Measurements from ENCODE around the gene TMCO4. TPM values are rescaled to one million over a fixed set of nuclear protein-coding genes. Genes with fewer than 3 reads are reported as not detected.
"Not testable (repeated sequence)": the region's sequence is repeated elsewhere in the genome, so short reads cannot be mapped to it uniquely, and the experiment has no call there.

TMCO4 gene
- total RNA-seq, 2 donors from 2014 or later, result 9.0 to 10.1 TPM

DNA sequence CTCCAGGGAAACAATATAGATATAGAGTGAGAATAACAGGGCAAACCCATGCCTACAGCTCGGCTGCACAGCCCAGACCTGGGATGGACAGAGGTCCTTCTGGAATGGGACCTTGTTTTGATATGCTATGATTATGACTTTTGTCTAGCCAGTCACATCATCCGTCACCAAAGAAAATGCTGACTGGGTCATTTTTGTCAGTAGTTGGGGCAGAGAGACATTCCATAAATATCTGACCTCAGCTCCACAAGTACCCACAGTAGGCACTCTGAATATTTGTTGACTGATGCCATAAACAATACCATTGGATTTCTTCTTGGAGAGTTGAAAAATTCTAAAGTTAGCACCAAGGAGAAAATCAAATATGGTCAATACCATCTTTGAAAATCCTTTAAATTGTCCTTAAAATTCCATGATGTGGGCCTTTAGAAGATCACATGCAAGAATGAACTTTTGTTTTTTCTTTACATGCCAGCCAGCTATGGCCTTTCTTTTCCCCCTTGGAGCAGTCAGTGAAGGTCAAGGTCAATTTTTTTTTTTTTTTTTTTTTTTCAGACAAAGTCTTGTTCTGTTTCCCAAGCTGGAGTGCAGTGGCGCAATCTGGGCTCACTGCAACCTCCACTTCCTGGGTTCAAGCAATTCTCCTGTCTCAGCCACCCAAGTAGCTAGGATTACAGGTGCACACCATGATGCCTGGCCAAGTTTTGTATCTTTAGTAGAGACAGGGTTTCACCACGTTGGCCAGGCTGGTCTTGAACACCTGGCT is 7.3 kb downstream of the TMCO4 start:
- DNase-seq, result no peak
- no peak for ATAC-seq
- intact Hi-C loops (cut with DNase I), result no loop called here

DNA sequence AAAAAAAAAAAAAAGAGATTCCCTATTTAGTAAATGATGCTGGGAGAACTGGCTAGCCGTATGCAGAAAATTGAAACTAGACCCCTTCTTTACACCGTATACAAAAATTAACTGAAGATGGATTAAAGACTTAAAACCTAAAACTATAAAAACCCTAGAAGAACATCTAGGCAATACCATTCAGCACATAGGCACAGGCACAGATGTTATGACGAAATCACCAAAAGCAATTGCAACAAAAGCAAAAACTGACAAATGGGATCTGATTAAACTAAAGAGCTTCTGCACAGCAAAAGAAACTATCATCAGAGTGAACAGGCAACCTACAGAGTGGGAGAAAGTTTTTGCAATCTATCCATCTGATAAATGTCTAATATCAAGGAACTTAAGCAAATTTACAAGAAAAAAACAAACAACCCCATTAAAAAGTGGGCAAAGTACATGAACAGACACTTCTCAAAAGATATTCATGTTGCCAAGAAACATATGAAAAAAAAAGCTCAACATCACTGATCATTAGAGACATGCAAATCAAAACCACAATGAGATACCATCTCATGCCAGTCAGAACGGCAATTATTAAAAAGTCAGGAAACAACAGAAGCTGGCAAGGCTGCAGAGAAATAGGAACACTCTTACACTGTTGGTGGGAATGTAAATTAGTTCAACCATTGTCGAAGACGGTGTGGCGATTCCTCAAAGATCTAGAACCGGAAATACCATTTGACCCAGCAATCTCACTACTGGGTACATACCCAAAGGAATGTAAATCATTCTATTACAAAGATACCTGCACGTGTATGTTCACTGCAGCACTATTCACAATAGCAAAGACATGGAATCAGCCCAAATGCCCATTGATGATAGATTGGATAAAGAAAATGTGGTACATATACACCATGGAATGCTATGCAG is 9.4 kb downstream of the TMCO4 start:
- intact Hi-C loops (cut with DNase I); DNase-seq; ATAC-seq: not testable (repeated sequence)

DNA sequence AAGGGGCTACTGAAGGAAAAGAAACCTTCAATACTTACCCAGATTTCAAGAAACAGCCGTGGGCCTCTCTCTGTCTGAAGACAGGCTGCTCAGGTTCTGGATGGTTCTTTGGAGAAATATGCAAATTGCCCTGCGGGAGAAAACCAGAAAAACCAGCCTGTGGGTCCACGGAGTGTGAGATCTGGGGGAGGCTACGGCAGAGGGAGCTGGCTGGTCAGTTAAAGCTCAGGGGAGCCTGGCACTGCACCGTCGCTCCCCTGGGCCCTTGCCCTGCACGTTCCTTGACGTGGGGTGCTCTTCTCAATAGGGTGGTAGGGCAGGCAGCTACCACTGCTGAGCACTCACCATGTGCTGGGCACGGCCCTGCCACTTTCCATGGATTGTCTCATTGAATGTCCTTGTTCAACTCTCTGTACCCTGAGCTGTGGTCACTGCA is 12.7 kb downstream of the TMCO4 start:
- DNase-seq (no peak), ATAC-seq (no peak)
- intact Hi-C loops (cut with DNase I), result no loop called here

DNA sequence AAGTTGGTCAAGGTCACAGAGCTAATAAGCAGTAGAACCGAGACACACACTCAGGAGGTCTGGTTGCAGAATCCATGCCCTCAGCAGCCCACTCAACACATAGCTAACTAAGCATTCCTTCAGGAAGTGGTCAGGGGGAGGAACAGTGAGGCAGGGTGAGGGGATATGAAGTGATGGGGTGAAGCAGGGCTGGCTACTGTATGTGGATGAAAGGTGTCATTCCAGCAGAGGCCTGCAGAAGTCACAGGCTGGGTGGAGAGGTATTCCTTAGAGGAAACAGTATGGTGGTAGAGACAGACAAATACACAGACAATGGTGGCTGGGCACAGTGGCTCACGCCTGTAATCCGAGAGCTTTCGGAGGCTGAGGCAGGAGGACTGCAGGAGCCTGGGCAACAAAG is 14.1 kb downstream of the TMCO4 start:
- intact Hi-C loops (cut with DNase I), result no loop called here
- DNase-seq (no peak), ATAC-seq (no peak)

DNA sequence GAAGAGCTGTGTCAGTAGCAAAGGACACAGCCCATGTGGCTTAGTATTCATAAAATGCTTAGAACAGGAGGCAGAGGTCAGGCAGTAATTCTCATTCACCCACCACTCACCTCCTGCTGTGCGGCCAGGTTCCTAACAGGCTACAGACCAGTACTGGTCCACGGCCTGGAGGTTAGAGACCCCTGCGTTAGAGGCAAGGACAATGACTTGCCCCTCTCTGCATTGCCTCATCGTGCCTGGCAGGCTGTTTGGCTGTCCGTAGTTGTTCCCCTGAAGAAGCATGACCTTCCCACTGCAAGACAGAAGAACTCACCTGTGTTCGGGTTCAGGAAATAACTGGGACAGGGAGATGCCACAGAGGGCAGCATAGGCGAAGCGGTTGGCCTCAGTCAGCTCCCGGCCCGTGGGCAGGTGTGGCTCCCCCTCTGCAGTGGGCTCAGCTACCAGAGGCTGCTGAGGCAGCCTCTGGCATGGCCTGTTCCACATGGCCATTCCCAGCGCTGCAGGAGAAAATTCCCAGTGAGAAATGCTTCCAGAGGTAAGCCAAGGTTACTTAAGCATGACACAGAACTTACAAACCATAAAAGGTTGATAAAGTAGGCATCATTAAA is 19.3 kb downstream of the TMCO4 start:
- intact Hi-C loops (cut with DNase I), result no loop called here
- DNase-seq, result no peak
- no peak for ATAC-seq

DNA sequence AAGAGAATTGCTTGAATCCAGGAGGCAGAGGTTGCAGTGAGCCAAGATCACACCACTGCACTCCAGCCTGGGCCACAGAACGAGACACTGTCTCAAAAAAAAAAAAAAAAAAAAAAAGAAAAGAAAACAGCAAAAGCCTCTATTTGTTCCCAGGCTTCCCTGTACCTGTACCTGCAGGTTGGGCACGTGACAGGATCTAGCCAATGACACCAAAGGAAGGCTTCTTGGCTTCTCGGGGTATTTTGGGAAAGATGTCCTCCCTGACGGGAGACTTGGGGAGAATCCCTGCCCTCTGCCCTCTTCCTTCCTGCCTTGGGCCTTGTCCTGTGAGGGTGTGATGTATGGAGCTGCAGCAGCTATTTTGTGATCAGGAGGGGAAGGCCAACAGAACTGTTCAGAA is 22.8 kb downstream of the TMCO4 start:
- no peak for DNase-seq
- intact Hi-C loops (cut with DNase I), result no loop called here
- ATAC-seq, result no peak

DNA sequence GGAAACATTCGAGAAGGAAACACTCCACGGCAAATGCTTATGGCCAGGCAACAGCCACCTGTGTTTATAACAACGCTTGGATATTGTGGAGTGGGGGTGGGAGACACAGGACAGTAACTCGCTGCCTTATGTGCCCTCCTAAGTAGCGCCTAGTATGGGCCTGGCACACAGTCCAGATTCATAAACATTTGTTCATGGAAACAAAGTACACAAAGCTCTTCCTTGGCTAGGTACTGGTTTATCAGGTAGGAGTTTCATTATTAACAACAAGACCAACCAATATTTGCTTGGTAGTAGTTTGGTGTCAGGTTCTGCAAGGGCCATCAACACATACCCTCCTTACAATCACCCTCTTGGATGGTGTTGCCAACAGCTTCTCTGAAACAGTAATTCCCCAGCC is 23.4 kb downstream of the TMCO4 start:
- intact Hi-C loops (cut with DNase I), result no loop called here
- ATAC-seq (no peak), DNase-seq (no peak)

DNA sequence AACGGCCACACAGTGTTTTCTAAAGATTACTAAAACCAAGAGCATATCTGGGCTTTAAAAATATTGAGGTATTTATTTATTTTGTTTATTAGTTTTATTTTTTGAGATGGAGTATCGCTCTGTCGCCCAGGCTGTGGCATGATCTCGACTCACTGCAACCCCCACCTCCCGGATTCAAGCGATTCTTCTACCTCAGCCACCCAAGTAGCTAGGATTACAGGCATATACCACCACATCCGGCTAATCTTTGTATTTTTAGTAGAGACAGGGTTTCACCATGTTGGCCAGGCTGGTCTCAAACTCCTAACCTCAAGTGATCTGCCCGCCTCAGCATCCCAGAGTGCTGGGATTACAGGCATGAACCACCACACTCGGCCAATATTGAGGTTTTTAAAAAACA is 23.9 kb downstream of the TMCO4 start:
- ATAC-seq (no peak), DNase-seq (no peak)
- intact Hi-C loops (cut with DNase I), result no loop called here

DNA sequence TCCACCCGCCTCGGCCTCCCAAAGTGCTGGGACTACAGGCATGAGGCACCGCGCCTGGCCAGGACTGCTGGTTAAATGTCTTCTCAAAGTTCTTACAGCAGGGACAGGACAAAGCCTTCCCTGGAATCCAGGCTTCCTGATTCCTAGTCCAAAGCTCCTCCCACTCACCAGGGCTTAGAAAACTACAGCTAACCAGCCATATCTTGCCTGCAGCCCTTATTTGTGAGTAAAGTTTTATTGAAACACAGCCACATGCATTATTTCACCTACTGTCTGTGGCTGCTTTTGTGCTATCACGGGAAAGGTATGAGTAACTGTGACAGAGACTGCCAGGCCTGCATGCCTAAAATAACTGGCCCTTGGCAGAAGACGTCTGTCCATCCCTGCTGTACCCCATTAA is 24.4 kb downstream of the TMCO4 start:
- ATAC-seq (no peak), DNase-seq (no peak)
- intact Hi-C loops (cut with DNase I), result no loop called here

DNA sequence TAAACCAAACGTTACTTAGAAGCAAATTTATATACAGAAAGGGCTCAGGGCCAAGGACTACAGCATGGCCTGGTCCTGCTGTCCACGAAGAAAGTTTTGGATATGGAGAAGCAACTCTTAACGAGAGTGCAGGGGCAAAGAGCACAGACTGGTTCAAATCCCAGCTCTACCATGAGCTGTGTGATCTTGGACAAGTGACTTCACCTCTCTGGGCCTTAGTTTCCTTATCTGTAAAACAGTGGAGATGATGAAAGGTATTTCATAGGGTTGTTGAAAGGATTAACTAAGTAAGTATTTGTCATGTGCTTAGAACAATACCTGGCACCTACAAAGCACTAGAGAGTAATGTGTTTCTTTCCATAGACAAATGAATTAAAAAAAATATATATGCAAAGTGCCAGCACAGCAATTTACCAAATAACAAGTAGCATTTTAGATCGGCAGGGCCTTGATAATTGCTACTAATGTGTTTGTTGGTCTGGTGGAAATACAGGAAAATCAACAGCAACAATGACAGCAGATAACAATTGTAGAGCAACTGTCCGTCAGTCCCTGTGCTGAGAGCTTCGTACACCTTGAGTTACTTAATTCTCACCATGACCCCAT is 25.4 kb downstream of the TMCO4 start:
- DNase-seq (no peak), ATAC-seq (no peak)
- intact Hi-C loops (cut with DNase I), result no loop called here

DNA sequence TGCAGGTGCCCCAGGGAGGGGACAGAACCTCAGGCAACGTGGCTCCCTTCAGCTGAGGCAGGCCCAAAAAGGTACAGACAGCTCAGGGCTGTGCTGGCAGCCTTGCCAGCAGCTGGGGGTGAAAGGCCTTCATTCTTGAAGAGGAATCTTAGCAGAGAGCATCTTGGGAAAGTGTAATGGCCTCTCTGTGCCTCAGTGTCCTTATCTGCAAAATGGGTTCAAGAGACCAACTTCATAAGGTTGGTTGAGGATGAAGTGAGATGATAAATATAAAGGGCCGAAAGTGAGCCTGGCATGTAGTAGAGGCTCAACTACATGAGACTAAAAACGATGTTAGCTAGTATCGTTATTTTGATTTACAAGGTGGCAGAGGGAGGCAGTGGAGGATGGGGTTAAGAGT is 26.2 kb downstream of the TMCO4 start:
- intact Hi-C loops (cut with DNase I), result no loop called here
- DNase-seq (no peak), ATAC-seq (no peak)

DNA sequence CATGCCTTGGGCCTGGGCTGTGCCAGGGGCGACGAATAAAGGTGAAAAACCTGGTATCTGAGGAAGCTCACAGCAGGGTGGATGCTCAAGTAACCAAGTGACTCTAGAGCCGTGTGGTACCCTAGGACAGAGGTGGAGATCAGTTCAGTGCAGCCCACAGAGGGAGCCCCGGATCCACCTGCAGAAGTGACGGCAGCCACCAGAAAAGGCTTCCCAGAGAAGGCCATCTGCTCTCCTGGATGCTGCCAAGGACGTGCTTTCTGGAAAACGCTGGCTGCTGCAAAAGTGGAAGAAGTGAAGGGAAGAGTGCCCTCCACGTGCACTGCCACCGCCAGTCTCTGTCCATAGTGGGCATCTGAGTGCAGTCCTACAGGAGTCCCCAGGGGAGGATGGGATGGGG is 27.7 kb downstream of the TMCO4 start:
- intact Hi-C loops (cut with DNase I), result no loop called here
- ATAC-seq (no peak), DNase-seq (no peak)

DNA sequence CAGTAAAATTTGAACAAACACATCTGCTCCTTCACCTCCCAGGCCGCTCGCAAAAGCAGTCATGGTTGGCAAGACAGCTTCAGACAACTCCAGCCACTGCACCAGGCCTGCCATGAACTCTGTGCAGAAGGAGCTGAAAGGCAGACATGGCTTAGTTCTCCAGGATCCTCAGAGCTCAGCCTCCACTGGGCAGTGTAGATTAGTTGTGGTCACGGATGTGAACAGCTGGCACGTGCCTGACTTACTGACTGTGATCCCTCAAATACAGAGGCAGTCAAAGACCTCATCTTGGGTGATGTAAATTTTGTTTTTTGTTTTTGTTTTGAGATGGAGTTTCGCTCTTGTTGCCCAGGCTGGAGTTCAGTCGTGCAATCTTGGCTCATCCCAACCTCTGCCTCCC is 28.4 kb downstream of the TMCO4 start:
- ATAC-seq (no peak), DNase-seq (no peak)
- intact Hi-C loops (cut with DNase I), result no loop called here

DNA sequence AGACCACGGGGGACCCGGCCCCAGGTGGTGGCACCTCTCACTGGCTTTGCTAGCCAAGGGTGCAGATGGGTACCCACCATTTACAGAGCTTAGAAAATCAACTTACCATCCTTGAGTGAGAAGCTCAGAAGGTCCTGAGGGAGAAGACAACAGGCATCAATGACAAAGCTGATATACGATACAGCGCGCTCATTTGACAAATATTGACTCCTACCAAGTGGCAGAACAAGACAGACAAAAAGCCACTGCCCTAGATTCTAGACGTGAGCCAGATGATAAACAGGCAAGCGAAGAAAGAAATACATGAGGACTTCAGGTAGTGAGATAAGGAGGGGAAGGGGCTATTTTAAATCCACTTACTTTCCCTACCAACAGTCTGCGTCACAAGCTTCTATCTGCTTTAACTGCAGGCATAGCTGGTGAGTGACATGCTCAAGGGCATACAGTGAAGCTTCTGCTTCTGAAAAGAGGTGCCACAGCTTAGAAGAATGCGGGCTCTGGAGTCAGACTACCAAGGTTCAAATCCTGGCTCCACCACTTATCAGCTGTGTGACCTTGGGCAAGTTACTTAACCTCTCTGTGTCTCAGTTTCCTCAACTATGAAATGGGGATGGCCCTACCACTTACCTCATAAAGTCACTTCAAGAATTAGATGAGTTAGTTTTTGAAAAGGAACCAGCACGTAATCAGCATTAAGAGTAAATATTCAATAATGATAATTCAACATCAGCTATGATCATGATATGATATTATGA is 29.1 kb downstream of the TMCO4 start:
- intact Hi-C loops (cut with DNase I), result no loop called here
- DNase-seq (no peak), ATAC-seq (no peak)

DNA sequence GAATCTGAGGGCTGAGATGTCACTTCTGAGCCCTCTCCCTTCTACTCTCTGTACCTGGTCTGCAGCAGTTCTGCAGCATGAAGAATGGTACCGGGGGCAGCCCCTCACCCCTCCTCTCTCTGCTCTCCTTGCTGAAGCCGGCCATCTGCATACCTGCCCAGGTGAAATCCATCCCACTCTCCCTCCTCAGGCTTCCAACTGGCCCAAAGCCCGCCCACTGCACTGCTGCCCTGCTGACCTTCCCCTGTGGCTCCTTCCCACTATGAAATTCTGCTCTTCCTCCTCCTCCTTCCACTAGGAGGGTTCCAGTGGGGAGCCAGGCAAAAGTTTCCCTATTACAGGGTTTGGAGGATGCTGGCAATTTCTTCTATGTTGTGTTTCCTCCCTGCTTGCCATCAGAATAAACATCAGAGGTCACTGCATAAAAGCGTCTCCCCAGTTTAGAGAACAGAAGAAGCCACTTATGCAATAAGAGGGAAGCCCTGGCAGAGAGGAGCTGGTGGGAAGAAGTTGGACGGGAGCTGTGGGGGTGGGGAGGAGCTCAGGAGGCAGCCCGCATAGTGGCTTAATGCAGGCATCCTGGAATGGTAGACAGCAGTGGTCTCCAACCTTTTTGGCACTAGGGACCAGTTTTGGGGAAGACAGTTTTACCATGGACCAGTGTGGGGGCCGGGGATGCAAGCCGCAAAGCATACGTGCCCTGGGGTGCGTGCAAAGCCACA is 30.3 kb downstream of the TMCO4 start:
- no peak for ATAC-seq
- intact Hi-C loops (cut with DNase I), result no loop called here
- no peak for DNase-seq

DNA sequence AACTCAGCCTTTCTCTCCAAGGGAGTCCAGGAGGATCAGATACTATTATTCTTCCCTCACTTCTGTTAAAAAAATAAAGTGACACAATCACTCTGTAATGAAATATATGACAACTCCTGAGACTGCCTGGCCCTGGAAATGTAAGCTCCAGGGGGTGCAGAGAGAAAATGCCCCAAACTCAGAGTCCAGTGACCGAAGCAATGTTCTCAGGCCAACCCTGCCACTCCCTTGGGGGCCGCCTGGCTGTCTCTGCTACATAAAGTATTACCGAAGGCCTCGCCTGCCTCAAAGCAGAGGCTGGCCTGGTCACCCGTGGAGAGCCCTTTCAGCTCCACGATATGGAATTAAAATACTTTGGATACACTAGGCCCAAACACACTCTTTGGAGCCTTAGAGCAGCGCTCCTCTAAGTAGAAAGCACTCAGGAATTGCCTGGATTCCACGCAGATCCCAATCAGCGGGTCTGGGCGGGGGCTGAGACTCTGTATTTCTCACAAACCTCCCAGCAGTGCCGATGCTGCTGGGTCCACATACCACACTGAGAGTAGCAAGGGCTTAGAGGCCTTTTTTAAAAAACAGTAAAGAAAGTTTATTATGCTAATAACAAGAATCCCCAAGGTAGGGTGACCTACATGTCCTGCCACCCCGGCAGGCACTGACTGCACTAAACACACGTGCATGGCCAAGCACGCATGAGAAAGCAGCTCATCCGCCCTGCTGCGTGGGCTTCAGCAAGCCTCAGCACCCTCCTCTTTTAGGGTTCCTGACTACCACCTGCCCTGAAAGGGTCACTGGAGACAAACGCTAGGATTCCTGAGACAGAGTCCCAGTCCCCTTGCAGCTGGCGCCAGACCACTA is 31.1 kb downstream of the TMCO4 start:
- ATAC-seq, result no peak
- intact Hi-C loops (cut with DNase I), result no loop called here
- DNase-seq, result no peak

DNA sequence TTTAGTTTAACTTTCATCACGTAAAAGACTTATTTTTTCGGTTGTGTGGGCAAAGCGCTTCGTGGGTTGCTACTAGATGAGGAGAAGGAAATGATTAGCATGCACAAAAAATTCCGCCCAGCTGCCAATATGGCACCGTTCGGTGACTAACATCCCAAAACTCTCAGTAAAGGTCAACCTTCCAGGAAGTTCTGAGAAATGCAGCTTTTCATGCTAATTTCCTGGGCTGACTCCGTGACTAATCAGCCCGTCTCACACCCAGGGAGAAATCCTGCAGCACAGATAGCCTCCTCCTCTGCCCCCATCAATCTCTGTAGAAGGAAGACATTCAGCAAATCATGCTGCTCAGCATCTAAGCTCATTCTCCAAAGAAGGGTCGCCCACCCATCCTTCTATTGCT is 34.1 kb downstream of the TMCO4 start:
- no peak for ATAC-seq
- intact Hi-C loops (cut with DNase I), result no loop called here
- DNase-seq, result no peak

DNA sequence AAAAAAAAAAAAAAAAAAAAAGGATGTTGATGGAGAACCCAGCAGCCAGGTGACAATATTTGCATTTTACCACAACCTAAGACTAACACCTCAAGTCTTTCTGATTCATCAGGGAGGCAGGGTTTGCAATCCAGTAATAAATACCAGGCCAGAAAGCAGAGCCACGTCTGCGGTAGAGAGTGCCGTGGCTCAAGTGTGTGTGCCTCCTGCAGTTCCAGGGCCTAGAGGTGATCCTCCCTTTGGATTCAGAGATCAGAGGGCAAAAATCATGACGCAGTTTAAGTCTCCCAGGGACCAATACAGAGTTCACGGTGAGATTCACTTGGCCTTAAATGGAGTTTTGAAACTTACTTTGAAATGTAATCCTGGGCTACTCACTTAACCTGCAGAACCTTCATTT is 34.9 kb downstream of the TMCO4 start:
- no peak for ATAC-seq
- DNase-seq, result no peak
- intact Hi-C loops (cut with DNase I), result no loop called here
